HEK293T (cell line): Measurements from ENCODE around the gene SRSF10.

Experiments used
- BHLHE40 ChIP-seq: fragments of 450-650 bp; IDR thresholded peaks from 2 replicates; pipeline ENCODE4 v1.6.1; 2016; ENCODE audit warnings: mild to moderate bottlenecking, moderate library complexity, borderline replicate concordance
- FOXM1 ChIP-seq: fragments of 450-650 bp; IDR thresholded peaks from 2 replicates; pipeline ENCODE4 v1.6.1; 2017; ENCODE audit warnings: mild to moderate bottlenecking, borderline replicate concordance
- ZNF384 ChIP-seq: fragments of 450-650 bp; IDR thresholded peaks from 2 replicates; pipeline ENCODE4 v1.6.1; 2016

GRCh38 chr1:23958810-23959460, 21.2 kb downstream of the SRSF10 start:
- TF ChIP-seq ZNF384 (no peak), FOXM1 (no peak), BHLHE40 (no peak)
